ENCODE results near the gene CCSER1. TPM values are rescaled to one million over a fixed set of nuclear protein-coding genes. Genes with fewer than 3 reads are reported as not detected.

The CCSER1 gene
- total RNA-seq, 1 donor from 2014 or later = 20.1 TPM

DNA sequence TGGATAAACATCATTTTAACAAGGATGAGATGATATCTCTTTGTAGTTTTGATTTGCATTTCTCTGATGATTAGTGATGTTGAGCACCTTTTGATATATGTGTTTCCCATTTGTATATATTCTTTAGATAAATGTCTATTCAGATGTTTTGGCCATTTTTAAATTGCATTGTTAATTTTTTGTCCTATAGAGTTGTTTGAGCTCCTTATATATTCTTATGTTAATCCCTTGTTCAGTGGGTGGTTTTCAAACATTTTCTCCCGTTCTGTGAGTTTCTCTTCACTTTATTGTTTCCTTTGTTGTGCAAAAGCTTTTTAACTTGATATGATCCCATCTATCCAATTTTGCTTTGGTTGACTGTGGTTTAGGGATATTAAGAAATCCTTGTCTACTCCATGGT, 606.0 kb downstream of the CCSER1 start:
- Mint-ChIP-seq H3K27ac (no peak overlapping the region), H3K4me1 (no peaks in the 10 kb centered on the region), H3K9me3 (no peaks in the 10 kb centered on the region), H3K4me3 (no peak overlapping the region), H3K36me3 (ENCODE audit: low read depth) (no peaks in the 10 kb centered on the region), H3K27me3 (no peaks in the 10 kb centered on the region)
- POLR2A ChIA-PET = no interaction called here
- CTCF ChIA-PET = no interaction called here
- DNase-seq = no peak
- intact Hi-C loops (cut with micrococcal nuclease) = no loop called here
- ATAC-seq (ENCODE audit: low read depth) = no peak
- no peak for TF ChIP-seq CTCF (IDR thresholded peaks at IDR 0.05)

DNA sequence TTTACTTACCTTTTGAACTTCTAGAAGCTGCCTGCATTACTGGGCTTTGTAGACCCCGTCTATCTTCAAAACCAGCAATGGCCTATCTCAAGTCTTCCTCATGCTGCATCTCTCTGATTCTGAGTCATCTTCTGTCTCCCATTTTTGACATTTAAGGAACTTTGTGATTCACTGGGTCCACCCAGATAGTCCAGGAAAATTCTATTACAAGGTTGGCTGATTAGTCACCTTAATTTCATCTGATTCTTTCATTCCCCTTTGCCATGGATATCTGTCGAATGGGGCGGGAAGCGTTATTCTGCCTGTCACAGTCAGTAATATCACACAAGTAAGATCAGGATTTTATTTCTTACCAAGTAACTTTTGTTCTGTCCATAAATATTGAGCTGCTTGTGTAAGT, 618.0 kb downstream of the CCSER1 start:
- intact Hi-C loops (cut with micrococcal nuclease) = no loop called here
- ChIA-PET CTCF (no interaction called here), POLR2A (no interaction called here)
- Mint-ChIP-seq H3K36me3 (ENCODE audit: low read depth) (no peaks in the 10 kb centered on the region), H3K27ac (no peak overlapping the region), H3K9me3 (no peaks in the 10 kb centered on the region), H3K4me3 (no peak overlapping the region), H3K4me1 (no peaks in the 10 kb centered on the region), H3K27me3 (no peaks in the 10 kb centered on the region)
- ATAC-seq (ENCODE audit: low read depth) (no peak), DNase-seq (no peak)
- no peak for TF ChIP-seq CTCF (IDR thresholded peaks at IDR 0.05)

DNA sequence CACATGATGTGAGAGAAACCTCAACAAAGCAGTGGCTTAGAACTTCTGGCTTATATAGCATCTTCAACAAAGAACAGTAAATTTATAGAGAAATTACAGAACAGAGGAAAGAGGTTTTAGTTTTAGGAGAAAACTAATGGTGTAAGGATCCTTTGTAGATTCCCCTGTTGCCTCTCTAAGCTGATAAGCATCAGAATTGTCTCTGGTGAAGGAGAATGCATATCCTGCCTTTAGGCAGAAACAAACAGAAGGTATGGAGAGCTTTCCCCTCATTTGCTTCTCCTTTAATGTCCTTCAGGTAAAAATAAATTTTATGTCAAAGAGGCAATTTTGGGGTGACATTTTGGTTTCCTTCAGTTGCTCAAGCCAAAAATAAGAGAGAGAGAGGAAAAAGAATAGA, 625.9 kb downstream of the CCSER1 start:
- ATAC-seq (ENCODE audit: low read depth) (no peak), DNase-seq (no peak)
- intact Hi-C loops (cut with micrococcal nuclease) = no loop called here
- CTCF ChIA-PET = no interaction called here
- no peaks in the 10 kb centered on the region for H3K4me1 Mint-ChIP-seq
- POLR2A ChIA-PET = no interaction called here
- no peak for TF ChIP-seq CTCF (IDR thresholded peaks at IDR 0.05)
- no peaks in the 10 kb centered on the region for H3K9me3 Mint-ChIP-seq
- no peak overlapping the region for H3K4me3 Mint-ChIP-seq
- H3K27me3 Mint-ChIP-seq = no peaks in the 10 kb centered on the region
- H3K27ac Mint-ChIP-seq = no peak overlapping the region
- no peaks in the 10 kb centered on the region for H3K36me3 Mint-ChIP-seq (ENCODE audit: low read depth)

DNA sequence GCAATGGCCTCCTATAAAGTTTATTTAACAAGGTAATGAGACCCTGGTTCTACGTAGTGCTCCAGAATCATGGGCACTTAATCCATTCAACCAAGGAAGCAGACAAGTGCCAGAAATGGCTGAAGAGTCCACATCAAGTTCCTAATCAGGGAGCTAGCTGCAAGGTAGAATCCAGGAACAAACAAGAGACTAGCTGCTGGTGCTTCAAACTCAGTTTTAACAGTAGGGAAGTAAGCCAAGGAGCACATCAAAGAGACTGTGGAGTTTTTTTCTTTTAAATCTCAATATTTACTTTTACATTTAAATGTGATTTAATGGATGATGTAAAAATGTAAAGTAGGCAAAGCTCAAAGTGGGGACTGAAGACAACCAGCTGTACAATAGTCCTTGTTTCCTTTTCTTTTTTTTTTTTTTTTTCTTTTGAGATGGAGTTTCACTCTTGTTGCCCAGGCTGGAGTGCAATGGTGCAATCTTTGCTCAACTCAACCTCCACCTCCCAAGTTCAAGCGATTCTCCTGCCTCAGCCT, 630.4 kb downstream of the CCSER1 start:
- H3K4me3 Mint-ChIP-seq = no peak overlapping the region
- no peak for ATAC-seq (ENCODE audit: low read depth)
- no peaks in the 10 kb centered on the region for H3K4me1 Mint-ChIP-seq
- H3K36me3 Mint-ChIP-seq (ENCODE audit: low read depth) = no peaks in the 10 kb centered on the region
- TF ChIP-seq CTCF (IDR thresholded peaks at IDR 0.05) = no peak
- ChIA-PET POLR2A (no interaction called here), CTCF (no interaction called here)
- no peak for DNase-seq
- intact Hi-C loops (cut with micrococcal nuclease) = no loop called here
- no peaks in the 10 kb centered on the region for H3K27me3 Mint-ChIP-seq
- no peaks in the 10 kb centered on the region for H3K9me3 Mint-ChIP-seq
- no peak overlapping the region for H3K27ac Mint-ChIP-seq

GRCh38 chr4:90760059-90760458, 632.9 kb downstream of the CCSER1 start:
- H3K36me3 Mint-ChIP-seq (ENCODE audit: low read depth) = no peaks in the 10 kb centered on the region
- H3K9me3 Mint-ChIP-seq = no peaks in the 10 kb centered on the region
- no peak for ATAC-seq (ENCODE audit: low read depth)
- intact Hi-C loops (cut with micrococcal nuclease) = no loop called here
- no peaks in the 10 kb centered on the region for H3K27me3 Mint-ChIP-seq
- no peak for DNase-seq
- no peak overlapping the region for H3K27ac Mint-ChIP-seq
- ChIA-PET POLR2A (no interaction called here), CTCF (no interaction called here)
- H3K4me1 Mint-ChIP-seq = no peaks in the 10 kb centered on the region
- no peak overlapping the region for H3K4me3 Mint-ChIP-seq
- TF ChIP-seq CTCF (IDR thresholded peaks at IDR 0.05) = no peak
